ENCODE results near the gene TRIO. TPM values are rescaled to one million over a fixed set of nuclear protein-coding genes. Genes with fewer than 3 reads are reported as not detected.

TRIO gene
- polyA plus RNA-seq, 1 of the 3 experiments (the other 2 are of a cell fraction): 229 TPM

DNA sequence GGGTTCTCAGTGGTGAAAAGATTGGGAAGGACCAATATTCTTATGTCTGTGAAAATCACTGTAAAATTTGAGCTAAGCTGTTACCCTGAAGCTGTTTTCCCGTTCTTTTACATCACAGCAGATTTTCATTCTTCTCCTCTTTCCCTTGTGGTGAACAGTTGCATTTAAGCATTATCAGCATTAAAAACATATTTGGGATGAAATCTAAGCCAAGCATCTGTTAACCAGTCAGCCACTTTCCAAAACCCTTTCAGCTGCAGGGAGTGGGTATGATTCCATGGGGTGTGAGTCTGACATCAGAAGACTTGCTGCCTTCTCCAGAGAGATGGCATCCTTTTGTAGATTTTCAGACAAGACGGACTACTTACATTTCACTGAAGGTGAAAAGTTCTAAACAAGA is 97.2 kb downstream of the TRIO start:
- CTCF ChIA-PET: interaction anchor here (0.7 to 1.6 kb wide), 6 partner anchors 11 to 252 kb away, joined by 3 to 9 read pairs (median 4); no protein-coding TSS in a partner anchor
- WGBS (ENCODE audit: low lambda C conversion rate): 76% methylated on average over 2 of the region's 2 CpGs

More for the DNA sequence above, 97.2 kb downstream of the TRIO start:
- peak overlapping the region; percentile 4 to 73; a peak in 3 of 4 replicates for H3K27ac ChIP-seq (ENCODE audit: low read depth in 2 of 2, low read length in 1 of 2)
- no peaks in the 10 kb centered on the region for H3K9me2 ChIP-seq
- no peak overlapping the region for H3K4me3 ChIP-seq (ENCODE audit: low read depth in 2 of 2, low read length in 1 of 2)
- peak; percentile 60 for DNase-seq
- no peak overlapping the region for H2AFZ ChIP-seq (ENCODE audit: low read depth)
- H4K20me1 ChIP-seq (ENCODE audit: insufficient read depth): peaks cover 98% of the 10 kb centered on the region
- H3K79me2 ChIP-seq (ENCODE audit: insufficient read depth): peaks cover 100% of the 10 kb centered on the region
- no peak overlapping the region for H3K9ac ChIP-seq
- peaks cover 47 to 55% of the 10 kb centered on the region in 2 experiments for H3K4me1 ChIP-seq (ENCODE audit: control insufficient read depth in 1 of 2, insufficient read depth in 2 of 2, low read depth in 1 of 2, low read length in 1 of 2)
- POLR2A ChIA-PET: no interaction called here
- H3F3A ChIP-seq (replicated peaks; ENCODE audit: insufficient read depth): no peaks in the 10 kb centered on the region
- no peaks in the 10 kb centered on the region for H3K27me3 ChIP-seq (ENCODE audit: insufficient read depth)
- H3K36me3 ChIP-seq (replicated peaks in 1 of 2; ENCODE audit: control insufficient read depth in 1 of 2, insufficient read depth in 2 of 2, low read length in 1 of 2): no peaks in the 10 kb centered on the region
- TF ChIP-seq GATA2 (CRISPR knock-in tag; IDR thresholded peaks at IDR 0.05) (peak; percentile 45), TAF1 (IDR thresholded peaks at IDR 0.05; ENCODE audit: borderline replicate concordance, low read depth, low read length) (no peak), RAD21 (IDR thresholded peaks at IDR 0.05; ENCODE audit: low read length) (no peak), GABPA (IDR thresholded peaks at IDR 0.05; ENCODE audit: low read depth) (no peak), MXI1 (IDR thresholded peaks at IDR 0.05; ENCODE audit: low read depth, low read length) (no peak), TCF12 (IDR thresholded peaks at IDR 0.05) (peak; percentile 54; the same call in 1 of the 2 replicates), RCOR1 (IDR thresholded peaks at IDR 0.05; ENCODE audit: low read length) (no peak), YY1 (IDR thresholded peaks at IDR 0.05; ENCODE audit: low read depth) (no peak), CHD2 (IDR thresholded peaks at IDR 0.05; ENCODE audit: low read length, partially characterized antibody) (peak; percentile 18), EP300 (IDR thresholded peaks at IDR 0.05; ENCODE audit: borderline replicate concordance in 1 of 2, low read depth in 1 of 2, low read length in 1 of 2) (no peak), SMC3 (IDR thresholded peaks at IDR 0.05; ENCODE audit: low read depth, low read length) (no peak), NFIC (IDR thresholded peaks at IDR 0.05; ENCODE audit: borderline replicate concordance) (no peak)
- TF ChIP-seq, protein P1, sequence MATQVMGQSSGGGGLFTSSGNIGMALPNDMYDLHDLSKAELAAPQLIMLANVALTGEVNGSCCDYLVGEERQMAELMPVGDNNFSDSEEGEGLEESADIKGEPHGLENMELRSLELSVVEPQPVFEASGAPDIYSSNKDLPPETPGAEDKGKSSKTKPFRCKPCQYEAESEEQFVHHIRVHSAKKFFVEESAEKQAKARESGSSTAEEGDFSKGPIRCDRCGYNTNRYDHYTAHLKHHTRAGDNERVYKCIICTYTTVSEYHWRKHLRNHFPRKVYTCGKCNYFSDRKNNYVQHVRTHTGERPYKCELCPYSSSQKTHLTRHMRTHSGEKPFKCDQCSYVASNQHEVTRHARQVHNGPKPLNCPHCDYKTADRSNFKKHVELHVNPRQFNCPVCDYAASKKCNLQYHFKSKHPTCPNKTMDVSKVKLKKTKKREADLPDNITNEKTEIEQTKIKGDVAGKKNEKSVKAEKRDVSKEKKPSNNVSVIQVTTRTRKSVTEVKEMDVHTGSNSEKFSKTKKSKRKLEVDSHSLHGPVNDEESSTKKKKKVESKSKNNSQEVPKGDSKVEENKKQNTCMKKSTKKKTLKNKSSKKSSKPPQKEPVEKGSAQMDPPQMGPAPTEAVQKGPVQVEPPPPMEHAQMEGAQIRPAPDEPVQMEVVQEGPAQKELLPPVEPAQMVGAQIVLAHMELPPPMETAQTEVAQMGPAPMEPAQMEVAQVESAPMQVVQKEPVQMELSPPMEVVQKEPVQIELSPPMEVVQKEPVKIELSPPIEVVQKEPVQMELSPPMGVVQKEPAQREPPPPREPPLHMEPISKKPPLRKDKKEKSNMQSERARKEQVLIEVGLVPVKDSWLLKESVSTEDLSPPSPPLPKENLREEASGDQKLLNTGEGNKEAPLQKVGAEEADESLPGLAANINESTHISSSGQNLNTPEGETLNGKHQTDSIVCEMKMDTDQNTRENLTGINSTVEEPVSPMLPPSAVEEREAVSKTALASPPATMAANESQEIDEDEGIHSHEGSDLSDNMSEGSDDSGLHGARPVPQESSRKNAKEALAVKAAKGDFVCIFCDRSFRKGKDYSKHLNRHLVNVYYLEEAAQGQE (IDR thresholded peaks at IDR 0.05; ENCODE audit: low read depth, low read length): no peak
- TF ChIP-seq, protein P2, sequence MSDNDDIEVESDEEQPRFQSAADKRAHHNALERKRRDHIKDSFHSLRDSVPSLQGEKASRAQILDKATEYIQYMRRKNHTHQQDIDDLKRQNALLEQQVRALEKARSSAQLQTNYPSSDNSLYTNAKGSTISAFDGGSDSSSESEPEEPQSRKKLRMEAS (IDR thresholded peaks at IDR 0.05; ENCODE audit: low read depth): no peak
- TF ChIP-seq, protein P3, sequence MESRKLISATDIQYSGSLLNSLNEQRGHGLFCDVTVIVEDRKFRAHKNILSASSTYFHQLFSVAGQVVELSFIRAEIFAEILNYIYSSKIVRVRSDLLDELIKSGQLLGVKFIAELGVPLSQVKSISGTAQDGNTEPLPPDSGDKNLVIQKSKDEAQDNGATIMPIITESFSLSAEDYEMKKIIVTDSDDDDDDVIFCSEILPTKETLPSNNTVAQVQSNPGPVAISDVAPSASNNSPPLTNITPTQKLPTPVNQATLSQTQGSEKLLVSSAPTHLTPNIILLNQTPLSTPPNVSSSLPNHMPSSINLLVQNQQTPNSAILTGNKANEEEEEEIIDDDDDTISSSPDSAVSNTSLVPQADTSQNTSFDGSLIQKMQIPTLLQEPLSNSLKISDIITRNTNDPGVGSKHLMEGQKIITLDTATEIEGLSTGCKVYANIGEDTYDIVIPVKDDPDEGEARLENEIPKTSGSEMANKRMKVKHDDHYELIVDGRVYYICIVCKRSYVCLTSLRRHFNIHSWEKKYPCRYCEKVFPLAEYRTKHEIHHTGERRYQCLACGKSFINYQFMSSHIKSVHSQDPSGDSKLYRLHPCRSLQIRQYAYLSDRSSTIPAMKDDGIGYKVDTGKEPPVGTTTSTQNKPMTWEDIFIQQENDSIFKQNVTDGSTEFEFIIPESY (IDR thresholded peaks at IDR 0.05; ENCODE audit: borderline replicate concordance, low read depth): no peak
- TF ChIP-seq, protein P4, sequence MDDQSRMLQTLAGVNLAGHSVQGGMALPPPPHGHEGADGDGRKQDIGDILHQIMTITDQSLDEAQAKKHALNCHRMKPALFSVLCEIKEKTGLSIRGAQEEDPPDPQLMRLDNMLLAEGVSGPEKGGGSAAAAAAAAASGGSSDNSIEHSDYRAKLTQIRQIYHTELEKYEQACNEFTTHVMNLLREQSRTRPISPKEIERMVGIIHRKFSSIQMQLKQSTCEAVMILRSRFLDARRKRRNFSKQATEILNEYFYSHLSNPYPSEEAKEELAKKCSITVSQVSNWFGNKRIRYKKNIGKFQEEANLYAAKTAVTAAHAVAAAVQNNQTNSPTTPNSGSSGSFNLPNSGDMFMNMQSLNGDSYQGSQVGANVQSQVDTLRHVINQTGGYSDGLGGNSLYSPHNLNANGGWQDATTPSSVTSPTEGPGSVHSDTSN (IDR thresholded peaks at IDR 0.05): no peak
- TF ChIP-seq, protein P5, sequence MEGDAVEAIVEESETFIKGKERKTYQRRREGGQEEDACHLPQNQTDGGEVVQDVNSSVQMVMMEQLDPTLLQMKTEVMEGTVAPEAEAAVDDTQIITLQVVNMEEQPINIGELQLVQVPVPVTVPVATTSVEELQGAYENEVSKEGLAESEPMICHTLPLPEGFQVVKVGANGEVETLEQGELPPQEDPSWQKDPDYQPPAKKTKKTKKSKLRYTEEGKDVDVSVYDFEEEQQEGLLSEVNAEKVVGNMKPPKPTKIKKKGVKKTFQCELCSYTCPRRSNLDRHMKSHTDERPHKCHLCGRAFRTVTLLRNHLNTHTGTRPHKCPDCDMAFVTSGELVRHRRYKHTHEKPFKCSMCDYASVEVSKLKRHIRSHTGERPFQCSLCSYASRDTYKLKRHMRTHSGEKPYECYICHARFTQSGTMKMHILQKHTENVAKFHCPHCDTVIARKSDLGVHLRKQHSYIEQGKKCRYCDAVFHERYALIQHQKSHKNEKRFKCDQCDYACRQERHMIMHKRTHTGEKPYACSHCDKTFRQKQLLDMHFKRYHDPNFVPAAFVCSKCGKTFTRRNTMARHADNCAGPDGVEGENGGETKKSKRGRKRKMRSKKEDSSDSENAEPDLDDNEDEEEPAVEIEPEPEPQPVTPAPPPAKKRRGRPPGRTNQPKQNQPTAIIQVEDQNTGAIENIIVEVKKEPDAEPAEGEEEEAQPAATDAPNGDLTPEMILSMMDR (IDR thresholded peaks at IDR 0.05): no peak
- no peak overlapping the region for H3K4me2 ChIP-seq
- no peaks in the 10 kb centered on the region for H3K9me3 ChIP-seq
